ENCODE measurements around the gene TIAM2. TPM values are rescaled to one million over a fixed set of nuclear protein-coding genes. Genes with fewer than 3 reads are reported as not detected.
A peak's percentile ranks its signal among the peaks of the same experiment; 100 is the strongest.

The TIAM2 gene
- total RNA-seq, 4 donors from 2014 or later: 25.7 to 77.1 (median 56.6) TPM

- Histone ChIP-seq H3K27me3 (no peaks in the 10 kb centered on the region), H3K4me1 (no peaks in the 10 kb centered on the region), H3K27ac (no peak overlapping the region), H3K36me3 (no peaks in the 10 kb centered on the region), H3K4me3 (no peak overlapping the region), H3K9me3 (no peaks in the 10 kb centered on the region)
- DNase-seq: no peak
- intact Hi-C loops (cut with DNase I; ENCODE audit: low total_unique reads): no loop called here
- TF ChIP-seq POLR2A (IDR thresholded peaks at IDR 0.05): no peak
- TF ChIP-seq CTCF (IDR thresholded peaks at IDR 0.05): no peak
Measured at GRCh38 chr6:155163601-155164000, 168.5 kb downstream of the TIAM2 start.

- intact Hi-C loops (cut with DNase I; ENCODE audit: low total_unique reads): no loop called here
- no peak for DNase-seq
- no peaks in the 10 kb centered on the region for H3K9me3 ChIP-seq
- H3K4me3 ChIP-seq: no peak overlapping the region
- H3K27me3 ChIP-seq: no peaks in the 10 kb centered on the region
- no peak overlapping the region for H3K27ac ChIP-seq
- no peaks in the 10 kb centered on the region for H3K36me3 ChIP-seq
- no peaks in the 10 kb centered on the region for H3K4me1 ChIP-seq
- TF ChIP-seq CTCF (IDR thresholded peaks at IDR 0.05): no peak
- TF ChIP-seq POLR2A (IDR thresholded peaks at IDR 0.05): no peak
Measured at GRCh38 chr6:155165029-155165710, 170.1 kb downstream of the TIAM2 start.

GRCh38 chr6:155170519-155170918 lies 175.4 kb downstream of the TIAM2 start:
- no peak overlapping the region for H3K27ac ChIP-seq
- intact Hi-C loops (cut with DNase I; ENCODE audit: low total_unique reads): loop anchor here (10.0 kb wide), 1 partner anchor 74 kb away; no protein-coding TSS in a partner anchor
- no peaks in the 10 kb centered on the region for H3K4me1 ChIP-seq
- no peaks in the 10 kb centered on the region for H3K27me3 ChIP-seq
- H3K36me3 ChIP-seq: no peaks in the 10 kb centered on the region
- DNase-seq: no peak
- H3K9me3 ChIP-seq: no peaks in the 10 kb centered on the region
- H3K4me3 ChIP-seq: no peak overlapping the region
- TF ChIP-seq POLR2A (IDR thresholded peaks at IDR 0.05) (no peak), CTCF (IDR thresholded peaks at IDR 0.05) (no peak)

GRCh38 chr6:155171109-155171746 lies 176.1 kb downstream of the TIAM2 start:
- Histone ChIP-seq H3K36me3 (no peaks in the 10 kb centered on the region), H3K27me3 (no peaks in the 10 kb centered on the region), H3K27ac (peak overlapping the region in 1 of 2 donors; percentile 7), H3K4me3 (no peak overlapping the region), H3K9me3 (no peaks in the 10 kb centered on the region), H3K4me1 (no peaks in the 10 kb centered on the region)
- intact Hi-C loops (cut with DNase I; ENCODE audit: low total_unique reads): loop anchor here (10.0 kb wide), 1 partner anchor 74 kb away; no protein-coding TSS in a partner anchor
- peak; percentile 24 to 39 for DNase-seq
- TF ChIP-seq CTCF (IDR thresholded peaks at IDR 0.05) (no peak), POLR2A (IDR thresholded peaks at IDR 0.05) (no peak)

DNA sequence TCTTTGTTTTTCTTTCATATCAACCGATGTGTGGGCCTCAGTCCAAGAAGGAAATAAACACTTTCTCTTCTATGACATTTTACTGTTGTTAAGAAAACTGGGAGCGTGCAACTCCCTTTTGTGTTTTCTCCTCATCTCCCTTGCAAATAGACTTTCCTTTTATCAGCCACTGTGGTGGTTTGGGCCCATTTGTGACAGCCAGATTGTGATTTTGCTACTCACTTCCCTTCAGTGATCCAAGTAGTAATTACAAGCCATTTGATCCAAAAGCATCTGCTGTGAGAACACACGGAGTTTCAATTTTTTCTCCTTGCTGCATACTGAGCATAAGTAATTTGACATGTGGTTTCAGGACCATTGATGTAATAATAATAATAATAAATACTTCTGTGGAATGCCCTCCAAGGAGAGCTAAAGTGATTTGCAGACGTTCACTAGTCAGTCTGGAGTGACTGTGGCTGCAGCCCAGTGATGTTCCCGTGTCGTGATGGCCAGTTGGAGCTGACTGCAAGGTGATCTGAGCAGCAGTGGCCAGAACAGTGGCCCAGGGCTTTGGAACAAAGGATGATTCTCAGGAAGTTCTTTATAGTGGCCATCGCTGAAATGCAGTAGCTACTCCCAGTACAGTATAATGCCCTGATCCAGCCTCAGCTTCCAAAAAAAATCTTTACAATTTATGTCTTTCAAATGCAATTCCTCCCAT lies 176.8 kb downstream of the TIAM2 start:
- Histone ChIP-seq H3K36me3 (no peaks in the 10 kb centered on the region), H3K27me3 (no peaks in the 10 kb centered on the region), H3K9me3 (no peaks in the 10 kb centered on the region), H3K4me1 (no peaks in the 10 kb centered on the region), H3K4me3 (no peak overlapping the region), H3K27ac (peak overlapping the region in 1 of 2 donors; percentile 7)
- TF ChIP-seq POLR2A (IDR thresholded peaks at IDR 0.05): no peak
- TF ChIP-seq CTCF (IDR thresholded peaks at IDR 0.05): no peak
- intact Hi-C loops (cut with DNase I; ENCODE audit: low total_unique reads): loop anchor here (10.0 kb wide), 1 partner anchor 73 kb away; no protein-coding TSS in a partner anchor
- DNase-seq: no peak

Measured in uterus (tissue), 4 donors.